GM18508 (cell line): ENCODE data around the gene BOD1.

Source experiments
- ATAC-seq: cut with Tn5 transposase; IDR thresholded peaks from one replicate; pipeline ENCODE4 v1.9.1; 2021; ENCODE audit warnings: moderate number of reproducible peaks; ENCODE audit not compliant: insufficient read depth, unreplicated experiment

The BOD1 gene

GRCh38 chr5:173581408-173582215 lies 34.8 kb downstream of the BOD1 start:
- no peak for ATAC-seq

GRCh38 chr5:173578947-173579615 lies 37.4 kb downstream of the BOD1 start:
- ATAC-seq, result no peak

DNA sequence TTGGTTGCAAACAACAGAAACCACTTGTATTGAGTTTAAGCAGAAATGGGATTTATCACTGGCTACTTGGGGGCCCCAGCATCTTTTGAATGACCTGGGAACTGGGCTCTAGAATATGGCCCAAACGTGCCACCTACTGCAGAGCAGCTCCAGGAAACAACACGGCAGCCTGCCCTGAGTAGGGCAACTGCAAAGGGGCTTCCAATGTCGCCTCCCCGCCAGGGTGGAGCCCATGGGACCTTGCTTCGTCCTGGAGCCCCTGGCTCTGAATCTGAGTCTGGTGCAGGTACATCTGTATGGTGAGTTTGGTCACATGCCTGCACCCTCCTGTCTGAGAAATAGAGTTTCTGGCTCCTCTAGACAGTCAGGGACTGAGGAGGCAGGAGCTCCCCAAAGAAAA lies 38.6 kb downstream of the BOD1 start:
- no peak for ATAC-seq

DNA sequence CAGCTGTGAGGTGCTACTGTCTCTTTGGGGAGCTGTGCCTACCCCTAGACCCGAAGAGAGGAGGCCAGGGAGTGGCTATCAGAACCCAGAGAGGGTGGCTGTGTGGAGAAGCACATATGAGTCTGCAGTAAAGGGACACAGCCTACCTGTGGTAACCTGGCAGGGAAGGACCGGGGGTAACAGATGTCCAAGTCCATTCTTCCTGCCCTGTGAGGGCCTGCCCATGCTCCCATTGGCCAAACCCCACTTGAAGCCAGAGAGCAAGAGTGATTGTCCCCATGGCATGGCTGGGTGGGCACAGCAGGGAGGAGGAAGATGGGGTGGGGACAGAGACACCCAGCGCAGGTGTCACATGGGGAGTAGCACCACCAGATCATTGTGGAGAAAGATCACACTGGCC lies 39.3 kb downstream of the BOD1 start:
- no peak for ATAC-seq

DNA sequence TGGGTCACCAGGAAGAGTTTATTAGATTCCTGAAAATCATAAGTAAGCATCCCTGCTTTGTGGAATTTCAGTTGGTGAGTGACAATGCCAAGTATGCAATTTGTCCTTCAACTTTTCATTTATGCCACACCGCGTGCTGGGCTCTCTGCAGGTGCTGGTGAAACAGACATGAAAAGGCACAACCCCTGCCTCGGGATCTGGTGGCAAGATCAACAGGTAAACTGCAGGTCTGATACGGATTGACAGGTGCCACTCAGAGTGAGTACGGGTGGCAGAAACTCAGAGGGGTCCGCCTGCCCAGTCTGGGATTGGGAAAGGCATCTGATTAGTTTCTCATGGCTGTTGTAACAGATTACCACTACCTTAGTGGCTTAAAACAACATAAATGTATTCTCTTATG lies 40.5 kb downstream of the BOD1 start:
- no peak for ATAC-seq

DNA sequence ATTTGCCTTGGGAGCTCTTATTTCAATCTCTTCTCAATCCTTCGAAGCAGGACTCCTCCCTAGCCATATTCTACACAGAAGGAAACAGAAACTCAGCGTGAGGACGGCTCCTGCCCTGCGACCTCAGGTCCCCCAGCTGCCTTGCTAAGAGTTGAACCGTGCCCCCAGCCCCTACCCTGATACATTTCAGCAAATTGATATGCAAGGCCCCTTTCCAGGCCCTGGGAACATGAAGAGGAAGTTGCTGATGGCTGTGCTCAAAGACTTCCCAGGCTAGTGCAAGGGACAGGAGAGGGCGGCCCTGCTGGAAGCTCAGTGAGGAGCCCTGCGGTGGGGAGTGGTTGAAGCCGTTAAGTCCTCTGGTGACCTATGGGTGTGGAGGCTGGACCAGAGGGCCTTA lies 41.5 kb downstream of the BOD1 start:
- no peak for ATAC-seq

GRCh38 chr5:173573126-173573960 lies 43.1 kb downstream of the BOD1 start:
- no peak for ATAC-seq

DNA sequence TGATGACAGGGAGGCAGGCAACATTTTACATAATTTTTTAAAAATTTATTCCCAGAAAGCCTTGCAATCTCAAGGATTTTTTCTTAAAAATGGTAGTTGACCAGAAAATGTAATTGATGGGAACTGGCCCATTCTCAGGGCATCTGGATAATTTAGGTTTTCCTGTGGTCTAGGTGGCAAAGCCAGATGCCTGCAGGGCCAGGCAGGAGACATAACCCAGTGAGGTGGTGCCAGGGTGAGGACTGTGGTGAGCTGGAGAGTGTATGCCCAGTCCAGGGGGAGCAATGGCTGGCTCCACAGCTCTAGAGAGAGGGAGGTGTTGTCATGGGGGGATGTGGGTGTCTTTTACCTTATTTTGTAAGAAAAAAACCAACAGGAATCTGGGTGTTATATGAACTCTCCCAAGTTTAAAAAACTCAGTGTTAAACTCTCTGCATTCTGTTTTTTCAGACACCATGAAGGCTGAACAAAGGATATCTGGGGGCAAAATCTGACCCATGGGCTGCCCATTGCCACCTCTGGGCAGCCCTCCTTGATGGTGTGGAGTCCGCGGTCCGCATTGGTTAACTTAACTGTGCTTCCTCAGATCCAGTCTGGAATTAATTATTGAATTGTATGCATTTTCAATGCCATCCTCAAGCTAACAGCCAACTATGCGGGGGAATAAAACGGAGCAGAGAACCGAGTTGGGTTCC lies 43.9 kb downstream of the BOD1 start:
- no peak for ATAC-seq

DNA sequence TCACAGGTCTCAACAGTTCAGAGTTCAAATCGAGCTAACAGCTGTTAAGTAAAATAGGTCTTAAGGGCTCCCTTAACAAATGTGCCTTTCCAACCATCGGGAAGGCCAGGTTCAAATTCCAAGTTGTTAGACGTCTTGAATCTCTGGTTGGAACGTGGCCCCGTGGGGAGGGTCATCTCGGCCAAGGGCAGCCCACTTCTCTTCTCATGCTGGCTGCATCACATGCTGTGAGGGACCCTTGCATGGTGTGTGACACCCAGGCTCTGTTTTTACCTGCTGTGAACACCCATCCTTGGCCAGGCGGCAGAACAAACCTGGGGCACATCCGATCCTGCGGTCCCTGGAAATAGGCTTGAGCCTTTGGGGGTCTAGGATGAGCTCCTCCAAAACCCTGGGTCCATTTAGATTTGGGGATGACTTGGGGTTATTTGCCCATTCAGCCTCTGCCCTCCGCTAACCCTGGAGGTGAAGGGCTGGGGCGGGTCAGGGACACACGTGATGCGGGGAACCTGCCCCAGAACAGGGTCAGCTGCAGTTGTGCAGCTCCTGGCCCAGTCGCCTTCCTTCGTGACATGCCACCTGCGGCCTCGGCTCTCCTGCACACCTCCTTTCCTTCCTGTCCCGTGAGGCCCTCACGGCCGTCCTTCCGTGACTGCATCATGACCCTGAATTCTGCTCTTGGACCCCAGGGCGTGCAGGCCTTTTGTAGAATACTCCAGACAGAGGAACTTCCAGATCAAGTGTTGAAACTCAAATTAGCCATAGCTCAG lies 45.9 kb downstream of the BOD1 start:
- ATAC-seq, result no peak

- ATAC-seq, result no peak
These were observed 47.7 kb downstream of the BOD1 start for GRCh38 chr5:173568703-173569102.

GRCh38 chr5:173568128-173568527 lies 48.3 kb downstream of the BOD1 start:
- ATAC-seq, result no peak

DNA sequence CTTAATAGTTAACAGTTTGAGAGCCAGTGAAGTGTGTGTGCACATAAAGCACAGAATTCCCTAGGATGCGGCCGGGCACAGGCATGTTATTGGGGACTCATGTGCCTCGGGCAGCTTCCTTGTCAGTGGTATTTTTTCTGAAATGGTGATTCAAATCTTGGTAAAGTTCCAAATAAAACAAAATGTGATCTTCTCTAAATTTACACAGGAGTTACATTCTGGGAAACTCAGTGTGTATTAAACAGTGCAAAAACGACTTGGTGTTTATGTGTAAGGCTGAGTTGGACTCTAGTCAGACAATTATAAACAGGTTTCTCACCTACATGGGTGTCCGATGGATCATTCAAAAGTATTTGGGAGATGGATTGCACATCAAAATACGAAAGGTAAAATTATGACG lies 48.9 kb downstream of the BOD1 start:
- no peak for ATAC-seq

DNA sequence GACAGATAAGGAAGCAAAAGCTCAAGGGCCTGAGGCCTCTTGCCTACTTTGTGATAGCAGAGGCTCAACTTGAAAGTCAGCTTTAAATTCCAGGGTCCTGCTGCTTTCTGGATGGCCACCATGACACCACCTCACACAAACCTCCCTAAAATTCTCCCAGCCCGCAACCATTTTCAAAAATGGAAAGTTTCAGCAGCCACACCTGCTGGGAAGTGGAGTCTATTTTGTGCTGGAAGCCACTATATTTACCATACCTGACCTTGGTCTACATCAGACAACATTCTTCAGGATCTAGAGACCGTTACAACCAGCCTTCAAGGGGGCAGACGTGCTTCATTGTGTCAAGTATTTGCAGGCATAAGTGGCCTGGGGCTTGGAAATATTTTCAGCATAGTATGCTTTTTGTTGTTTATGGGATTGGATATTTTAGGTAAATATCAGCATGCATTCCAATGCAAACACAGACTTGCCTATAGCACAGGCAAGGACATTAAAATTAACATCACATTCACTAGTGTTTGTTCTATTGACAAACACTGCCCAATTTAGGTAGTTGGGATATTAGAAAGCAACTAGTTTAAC lies 50.9 kb downstream of the BOD1 start:
- no peak for ATAC-seq

GRCh38 chr5:173564106-173564505 lies 52.3 kb downstream of the BOD1 start:
- ATAC-seq, result no peak

DNA sequence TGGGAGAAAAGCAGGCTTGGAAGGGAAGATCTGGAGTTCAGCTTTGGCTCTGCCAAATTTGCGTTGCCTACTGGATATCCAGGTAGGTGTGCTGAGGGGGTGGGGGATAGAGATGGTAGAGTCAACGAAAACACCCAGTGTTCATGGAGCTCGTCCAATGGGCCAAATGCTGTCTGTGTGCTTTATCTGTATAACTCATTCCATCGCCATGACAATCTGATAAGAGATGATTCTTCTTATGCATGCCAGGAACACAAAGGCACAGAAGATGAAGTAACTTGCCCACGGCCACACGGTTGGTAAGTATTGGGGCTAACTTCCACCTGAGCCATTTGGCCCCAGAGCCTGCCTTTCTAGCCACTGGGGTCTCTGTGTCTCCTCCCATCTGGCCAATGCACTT lies 53.2 kb downstream of the BOD1 start:
- ATAC-seq, result no peak

DNA sequence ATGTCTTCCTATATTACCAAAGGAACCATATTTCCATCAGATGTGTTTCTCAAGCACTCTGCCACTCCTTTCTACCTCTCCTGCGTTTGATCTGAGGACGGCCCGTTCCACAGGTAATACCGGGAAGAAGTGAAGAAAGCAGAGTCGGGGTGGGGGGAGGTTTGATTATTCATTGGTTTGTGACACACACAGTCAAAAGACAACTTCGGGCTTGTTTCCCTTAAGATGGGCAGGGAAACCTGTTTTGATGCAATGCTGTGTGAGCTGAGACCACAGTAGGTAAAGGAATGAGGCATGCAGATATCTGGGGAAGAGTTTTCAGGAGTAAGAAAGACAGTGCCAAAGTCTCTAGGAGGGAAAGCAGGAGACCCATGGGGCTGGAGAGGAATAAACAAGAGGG lies 54.0 kb downstream of the BOD1 start:
- no peak for ATAC-seq
